NCI-H446 (cell line): Measurements from ENCODE around the gene PALLD.
A peak's percentile ranks its signal among the peaks of the same experiment; 100 is the strongest.

ENCODE experiments used
- DNase-seq, 2 experiments: peaks; one replicate each; lab custom pipeline; 2025; lab: John Stamatoyannopoulos, UW

Gene PALLD

GRCh38 chr4:168558599-168558998 lies 61.7 kb downstream of the PALLD start:
- DNase-seq, result peak in 1 of 2 experiments; percentile 25

- DNase-seq, result no peak
These were observed 63.6 kb downstream of the PALLD start for GRCh38 chr4:168560184-168561180.

- DNase-seq, result no peak
These were observed 65.3 kb downstream of the PALLD start for GRCh38 chr4:168562041-168562571.

- DNase-seq, result no peak
These were observed 67.2 kb downstream of the PALLD start for GRCh38 chr4:168564023-168564422.

- DNase-seq, result no peak
These were observed 68.3 kb downstream of the PALLD start for GRCh38 chr4:168565130-168565529.

GRCh38 chr4:168566726-168567125 lies 69.9 kb downstream of the PALLD start:
- DNase-seq, result no peak

- peak; percentile 72 to 78 for DNase-seq
These were observed 72.4 kb downstream of the PALLD start for GRCh38 chr4:168569066-168569930.

GRCh38 chr4:168569931-168570276 lies 73.1 kb downstream of the PALLD start:
- DNase-seq, result peak in 1 of 2 experiments; percentile 66

GRCh38 chr4:168570466-168570865 lies 73.6 kb downstream of the PALLD start:
- DNase-seq, result peak in 1 of 2 experiments; percentile 57

GRCh38 chr4:168572002-168572401 lies 75.2 kb downstream of the PALLD start:
- no peak for DNase-seq

GRCh38 chr4:168573870-168574269 lies 77.0 kb downstream of the PALLD start:
- no peak for DNase-seq

- DNase-seq, result peak in 1 of 2 experiments; percentile 7
These were observed 77.9 kb downstream of the PALLD start for GRCh38 chr4:168574581-168575295.

GRCh38 chr4:168575473-168575872 lies 78.6 kb downstream of the PALLD start:
- no peak for DNase-seq

GRCh38 chr4:168577624-168578023 lies 80.8 kb downstream of the PALLD start:
- DNase-seq, result no peak

- no peak for DNase-seq
These were observed 83.4 kb downstream of the PALLD start for GRCh38 chr4:168580228-168580627.

- DNase-seq, result peak; percentile 32 to 84
These were observed 87.5 kb downstream of the PALLD start for GRCh38 chr4:168584321-168584771.

GRCh38 chr4:168585168-168586091 lies 88.6 kb downstream of the PALLD start:
- peak; percentile 80 to 86 for DNase-seq

GRCh38 chr4:168586926-168587325 lies 90.1 kb downstream of the PALLD start:
- peak in 1 of 2 experiments; percentile 32 for DNase-seq

- peak; percentile 39 to 51 for DNase-seq
These were observed 90.7 kb downstream of the PALLD start for GRCh38 chr4:168587411-168588125.
